IMR-90 (cell line): ENCODE measurements around the gene SERPINB4.
"Not testable (repeated sequence)": the region's sequence is repeated elsewhere in the genome, so short reads cannot be mapped to it uniquely, and the experiment has no call there.

Experiments used
- CTCF ChIP-seq: conservative IDR thresholded peaks from 2 replicates; pipeline ENCODE4 v1.5.1; 2012; ENCODE audit warnings: mild to moderate bottlenecking, low read depth, low read length, improper control_type of control experiment
- ELK1 ChIP-seq: fragments of 150-350 bp; IDR thresholded peaks from 2 replicates; pipeline ENCODE4 v1.6.1; 2016; ENCODE audit warnings: low read depth, mild to moderate bottlenecking, low read length, moderate library complexity, borderline replicate concordance
- FOS ChIP-seq: fragments of 150-350 bp; IDR thresholded peaks from 2 replicates; pipeline ENCODE4 v1.6.1; 2016; ENCODE audit warnings: low read depth, low read length
- MAZ ChIP-seq: IDR thresholded peaks from 2 replicates; pipeline ENCODE4 v1.6.1; 2012; ENCODE audit warnings: low read depth, mild to moderate bottlenecking, low read length, improper control_type of control experiment, moderate library complexity, borderline replicate concordance
- MXI1 ChIP-seq: IDR thresholded peaks from 2 replicates; pipeline ENCODE4 v1.6.1; 2012; ENCODE audit warnings: low read depth, mild to moderate bottlenecking, low read length, moderate library complexity, borderline replicate concordance
- RCOR1 ChIP-seq: IDR thresholded peaks from 2 replicates; pipeline ENCODE4 v1.6.1; 2012; ENCODE audit warnings: mild to moderate bottlenecking, low read length, improper control_type of control experiment; ENCODE audit not compliant: insufficient replicate concordance
- SMC3 ChIP-seq: fragments of 150-350 bp; IDR thresholded peaks from 2 replicates; pipeline ENCODE4 v1.6.1; 2016; ENCODE audit warnings: low read depth, mild to moderate bottlenecking, antibody characterized with exemption, low read length, moderate library complexity
- USF2 ChIP-seq: fragments of 150-350 bp; IDR thresholded peaks from 2 replicates; pipeline ENCODE4 v1.6.1; 2017; ENCODE audit warnings: mild to moderate bottlenecking, antibody characterized with exemption, low read length, low read depth

- TF ChIP-seq CTCF, RCOR1, USF2, MAZ, MXI1, FOS, ELK1, SMC3: not testable (repeated sequence)
Measured at GRCh38 chr18:63641157-63641680, 2.8 kb downstream of the SERPINB4 start.
